ENCODE data around the gene HPSE.

DNA sequence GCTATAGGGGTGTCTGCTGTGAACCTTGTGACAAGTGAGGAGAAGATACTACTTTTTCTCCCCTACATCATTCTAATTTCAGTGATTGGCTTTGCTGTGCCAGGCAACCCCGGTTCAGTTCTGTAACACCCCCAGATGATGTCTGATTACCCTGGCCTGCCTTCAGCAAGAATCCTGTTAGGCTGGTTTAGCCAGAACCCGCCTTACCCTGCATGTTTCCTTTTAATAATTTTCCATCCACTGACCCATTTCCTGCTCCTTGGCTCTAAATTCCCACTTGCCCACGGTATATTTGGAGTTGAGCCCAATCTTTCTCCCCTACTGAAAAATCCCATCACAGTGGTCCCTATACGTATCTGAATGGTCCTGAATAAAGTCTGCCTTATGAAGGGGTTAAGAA is 46.5 kb upstream of the HPSE start:
- TF ChIP-seq CTCF (IDR thresholded peaks at IDR 0.05 in 4 of 5, conservative IDR thresholded peaks at IDR 0.05 in 1 of 5) = no peak
- TF ChIP-seq POLR2A (IDR thresholded peaks at IDR 0.05) = no peak
